CD14-positive monocyte (primary cell): Measurements from ENCODE around the gene KIT. TPM values are rescaled to one million over a fixed set of nuclear protein-coding genes. Genes with fewer than 3 reads are reported as not detected.

Experiments
- DNase-seq, 3 donors: peaks; one replicate each; pipeline ENCODE4 v3.0.0-alpha.2; 2011 to 2022
- H2AFZ ChIP-seq: 2 replicates; pipeline ENCODE4 v1.6.0; 2012; ENCODE audit warnings: mild to moderate bottlenecking, low read depth, low read length, inconsistent platforms; ENCODE audit not compliant: insufficient read depth, poor library complexity, severe bottlenecking
- H3K27ac ChIP-seq, 2 donors: 1 replicate in 1 of 2; 2 replicates in 1 of 2; pipeline ENCODE4 v1.5.1; 2012 to 2013; ENCODE audit warnings: low read length in 2 of 2, control low read depth in 1 of 2, inconsistent platforms in 1 of 2, low read depth in 1 of 2, mild to moderate bottlenecking in 1 of 2
- H3K27me3 ChIP-seq, 2 donors: one replicate each; pipeline versions ENCODE4 v1.6.0 to v1.6.1; 2011 to 2013; ENCODE audit warnings: low read length in 2 of 2; ENCODE audit not compliant: control insufficient read depth in 2 of 2, insufficient read depth in 2 of 2
- H3K36me3 ChIP-seq, 2 donors: replicated peaks in 1 of 2; 1 replicate in 1 of 2; 2 replicates in 1 of 2; pipeline versions ENCODE4 v1.5.1 to v1.6.1; 2012 to 2013; ENCODE audit warnings: low read length in 2 of 2, control low read depth in 1 of 2, inconsistent platforms in 1 of 2, mild to moderate bottlenecking in 1 of 2; ENCODE audit not compliant: insufficient read depth in 2 of 2, control insufficient read depth in 1 of 2
- H3K4me1 ChIP-seq, 2 donors: 1 replicate in 1 of 2; 2 replicates in 1 of 2; pipeline versions ENCODE4 v1.5.1 to v1.6.1; 2012 to 2013; ENCODE audit warnings: low read length in 2 of 2, control low read depth in 1 of 2, inconsistent platforms in 1 of 2, mild to moderate bottlenecking in 1 of 2, moderate library complexity in 1 of 2; ENCODE audit not compliant: insufficient read depth in 2 of 2, control insufficient read depth in 1 of 2
- H3K4me2 ChIP-seq: replicated peaks from 2 replicates; pipeline ENCODE3; 2012; ENCODE audit warnings: low read length, moderate library complexity, mild to moderate bottlenecking; ENCODE audit not compliant: poor library complexity, severe bottlenecking; ENCODE audit errors: extremely low read depth
- H3K4me3 ChIP-seq, 3 experiments: fragments of 200-600 bp in 1 of 3; sonication (generic) in 1 of 3; replicated peaks in 1 of 3; 1 replicate in 2 of 3; 2 replicates in 1 of 3; pipeline ENCODE4 v1.5.1; 2011 to 2013; ENCODE audit warnings: low read length in 3 of 3, mild to moderate bottlenecking in 3 of 3, control low read depth in 2 of 3, low read depth in 2 of 3, inconsistent platforms in 1 of 3, moderate library complexity in 1 of 3
- H3K79me2 ChIP-seq: 2 replicates; pipeline ENCODE4 v1.6.0; 2012; ENCODE audit warnings: mild to moderate bottlenecking, control low read depth, inconsistent platforms, low read length, moderate library complexity; ENCODE audit not compliant: insufficient read depth
- H3K9ac ChIP-seq: 2 replicates; pipeline ENCODE4 v1.6.0; 2017; ENCODE audit warnings: low read length, mild to moderate bottlenecking; ENCODE audit not compliant: insufficient read depth, poor library complexity, severe bottlenecking
- H3K9me3 ChIP-seq, 2 donors: replicated peaks in 1 of 2; 1 replicate in 1 of 2; 2 replicates in 1 of 2; pipeline versions ENCODE4 v1.5.1 to v1.6.1; 2012 to 2013; ENCODE audit warnings: low read length in 2 of 2, control low read depth in 1 of 2; ENCODE audit not compliant: control insufficient read depth in 1 of 2, insufficient read depth in 1 of 2
- H4K20me1 ChIP-seq: 2 replicates; pipeline ENCODE4 v1.6.0; 2012; ENCODE audit warnings: mild to moderate bottlenecking, low read length, control low read depth, moderate library complexity; ENCODE audit not compliant: insufficient read depth
- H3K27ac Mint-ChIP-seq, 7 donors: one replicate each; pipeline ENCODE4 v1.8.0; 2020; ENCODE audit warnings: mild to moderate bottlenecking in 7 of 7, mixed read lengths in 7 of 7, moderate library complexity in 6 of 7, inconsistent platforms in 2 of 7
- H3K27me3 Mint-ChIP-seq, 3 donors: one replicate each; pipeline ENCODE4 v1.8.0; 2021 to 2022; ENCODE audit warnings: low read depth in 3 of 3, mild to moderate bottlenecking in 3 of 3, mixed read lengths in 3 of 3, moderate library complexity in 3 of 3, inconsistent platforms in 1 of 3
- H3K36me3 Mint-ChIP-seq, 2 donors: one replicate each; pipeline ENCODE4 v1.8.0; 2020; ENCODE audit warnings: mixed read lengths in 2 of 2, inconsistent platforms in 1 of 2, mild to moderate bottlenecking in 1 of 2
- H3K4me1 Mint-ChIP-seq: one replicate; pipeline ENCODE4 v1.8.0; 2020; ENCODE audit warnings: mild to moderate bottlenecking, mixed read lengths
- H3K4me3 Mint-ChIP-seq, 2 donors: one replicate each; pipeline ENCODE4 v1.8.0; 2020; ENCODE audit warnings: mild to moderate bottlenecking in 2 of 2, mixed read lengths in 2 of 2, moderate library complexity in 1 of 2
- H3K9me3 Mint-ChIP-seq, 7 donors: one replicate each; pipeline ENCODE4 v1.8.0; 2020 to 2022; ENCODE audit warnings: mixed read lengths in 7 of 7, mild to moderate bottlenecking in 6 of 7, moderate library complexity in 6 of 7, inconsistent platforms in 2 of 7
- CTCF ChIP-seq: fragments of 200-600 bp; IDR thresholded peaks from one replicate; pipeline ENCODE4 v1.8.0; 2022; ENCODE audit warnings: antibody characterized with exemption, mild to moderate bottlenecking
- WGBS: methylation state at CpG from one replicate; pipeline ENCODE4 v1.1.5; 2013; ENCODE audit warnings: missing lambda C conversion rate; ENCODE audit not compliant: insufficient coverage; 5-methylcytosine and 5-hydroxymethylcytosine counted together
- intact Hi-C, 2 donors: fragments of 100-400 bp; cut with micrococcal nuclease; formaldehyde crosslinking; loops; one replicate each; pipeline versions ENCODE4 v1.15.0 to v1.15.1; 2023
- polyA plus RNA-seq, 3 donors: library from polyadenylated mRNA; depleted of rRNA in 1 of 3; unstranded in 2 of 3; stranded (reverse) in 1 of 3; fragments of 300-500 nt in 2 of 3; fragments of >200 nt in 1 of 3; fragmentation: Illumina TruSeq in 2 of 3; gene quantifications; 1 replicate in 2 of 3; 2 replicates in 1 of 3; pipeline ENCODE4 v1.2.3, GENCODE V29; 2012 to 2021

Gene KIT
- polyA plus RNA-seq, 3 donors = not detected

- peaks cover 0 to 5% (median 0%) of the 10 kb centered on the region in 7 donors for H3K9me3 Mint-ChIP-seq
- H2AFZ ChIP-seq = no peak overlapping the region
- no peaks in the 10 kb centered on the region for H3K36me3 ChIP-seq
- WGBS = 100% methylated on average over 2 of the region's 3 CpGs
- intact Hi-C loops = no loop called here
- peaks cover 16 to 18% of the 10 kb centered on the region in 2 donors for H3K4me1 ChIP-seq
- no peak overlapping the region for H3K4me3 ChIP-seq
- no peaks in the 10 kb centered on the region for H3K27me3 Mint-ChIP-seq
- H3K9ac ChIP-seq = no peak overlapping the region
- peak overlapping the region in 1 of 7 donors; percentile 28 for H3K27ac Mint-ChIP-seq
- no peak overlapping the region for H3K4me3 Mint-ChIP-seq
- no peaks in the 10 kb centered on the region for H4K20me1 ChIP-seq
- no peak for DNase-seq
- no peaks in the 10 kb centered on the region for H3K36me3 Mint-ChIP-seq
- H3K79me2 ChIP-seq = no peaks in the 10 kb centered on the region
- TF ChIP-seq CTCF = no peak
- H3K9me3 ChIP-seq = peaks cover 0 to 2% of the 10 kb centered on the region in 2 donors
- H3K4me1 Mint-ChIP-seq = peaks cover 17% of the 10 kb centered on the region
- no peaks in the 10 kb centered on the region for H3K27me3 ChIP-seq
- H3K27ac ChIP-seq = peak overlapping the region in 1 of 2 donors; percentile 6
- no peak overlapping the region for H3K4me2 ChIP-seq
Observed at GRCh38 chr4:54743562-54743961, 85.8 kb downstream of the KIT start.

GRCh38 chr4:54744487-54744886 lies 86.7 kb downstream of the KIT start:
- Histone ChIP-seq H3K4me2 (no peak overlapping the region), H2AFZ (no peak overlapping the region), H3K4me1 (peaks cover 16 to 18% of the 10 kb centered on the region in 2 donors), H3K9me3 (peaks cover 0 to 2% of the 10 kb centered on the region in 2 donors), H3K27me3 (no peaks in the 10 kb centered on the region), H3K27ac (no peak overlapping the region), H3K36me3 (no peaks in the 10 kb centered on the region), H3K79me2 (no peaks in the 10 kb centered on the region), H3K4me3 (no peak overlapping the region), H3K9ac (no peak overlapping the region), H4K20me1 (no peaks in the 10 kb centered on the region)
- no peak for DNase-seq
- H3K4me3 Mint-ChIP-seq = no peak overlapping the region
- no peak for TF ChIP-seq CTCF
- peaks cover 0 to 5% (median 0%) of the 10 kb centered on the region in 7 donors for H3K9me3 Mint-ChIP-seq
- peaks cover 17% of the 10 kb centered on the region for H3K4me1 Mint-ChIP-seq
- H3K27me3 Mint-ChIP-seq = no peaks in the 10 kb centered on the region
- intact Hi-C loops = no loop called here
- no peak overlapping the region for H3K27ac Mint-ChIP-seq
- no peaks in the 10 kb centered on the region for H3K36me3 Mint-ChIP-seq
